ENCODE data around the gene BCL7C. TPM values are rescaled to one million over a fixed set of nuclear protein-coding genes. Genes with fewer than 3 reads are reported as not detected.

The BCL7C gene
- total RNA-seq, 1 donor: 15.1 TPM

- peak; percentile 93 to 99 (median 98) for DNase-seq (ENCODE audit: low read depth in 2 of 3, low spot score in 2 of 3)
Measured at GRCh38 chr16:30922960-30923535, 29.2 kb upstream of the BCL7C start.

GRCh38 chr16:30922420-30922959 lies 28.6 kb upstream of the BCL7C start:
- peak in 2 of 3 donors; percentile 100 for DNase-seq (ENCODE audit: low read depth in 2 of 3, low spot score in 2 of 3)

GRCh38 chr16:30921748-30922419 lies 28.0 kb upstream of the BCL7C start:
- DNase-seq (ENCODE audit: low read depth in 2 of 3, low spot score in 2 of 3): peak in 2 of 3 donors; percentile 91 to 96

GRCh38 chr16:30921459-30921747 lies 27.5 kb upstream of the BCL7C start:
- no peak for DNase-seq (ENCODE audit: low read depth in 2 of 3, low spot score in 2 of 3)

- peak in 1 of 3 donors; percentile 17 for DNase-seq (ENCODE audit: low read depth in 2 of 3, low spot score in 2 of 3)
Measured at GRCh38 chr16:30920891-30921290, 27.0 kb upstream of the BCL7C start.

GRCh38 chr16:30918614-30919013 lies 24.7 kb upstream of the BCL7C start:
- DNase-seq (ENCODE audit: low read depth in 2 of 3, low spot score in 2 of 3): no peak

- DNase-seq (ENCODE audit: low read depth in 2 of 3, low spot score in 2 of 3): no peak
Measured at GRCh38 chr16:30914830-30915229, 21.0 kb upstream of the BCL7C start.

- DNase-seq (ENCODE audit: low read depth in 2 of 3, low spot score in 2 of 3): no peak
Measured at GRCh38 chr16:30912794-30913412, 19.0 kb upstream of the BCL7C start.

GRCh38 chr16:30910427-30911029 lies 16.7 kb upstream of the BCL7C start:
- DNase-seq (ENCODE audit: low read depth in 2 of 3, low spot score in 2 of 3): no peak

- no peak for DNase-seq (ENCODE audit: low read depth in 2 of 3, low spot score in 2 of 3)
Measured at GRCh38 chr16:30907064-30907463, 13.2 kb upstream of the BCL7C start.

GRCh38 chr16:30904114-30904780 lies 10.4 kb upstream of the BCL7C start:
- DNase-seq (ENCODE audit: low read depth in 2 of 3, low spot score in 2 of 3): peak in 2 of 3 donors; percentile 37 to 44

GRCh38 chr16:30903596-30903995 lies 9.7 kb upstream of the BCL7C start:
- DNase-seq (ENCODE audit: low read depth in 2 of 3, low spot score in 2 of 3): peak in 2 of 3 donors; percentile 55 to 70

GRCh38 chr16:30903002-30903401 lies 9.1 kb upstream of the BCL7C start:
- DNase-seq (ENCODE audit: low read depth in 2 of 3, low spot score in 2 of 3): peak in 2 of 3 donors; percentile 13 to 22

GRCh38 chr16:30902029-30902972 lies 8.4 kb upstream of the BCL7C start:
- DNase-seq (ENCODE audit: low read depth in 2 of 3, low spot score in 2 of 3): peak in 2 of 3 donors; percentile 69 to 74

GRCh38 chr16:30901201-30902028 lies 7.5 kb upstream of the BCL7C start:
- peak in 2 of 3 donors; percentile 14 to 18 for DNase-seq (ENCODE audit: low read depth in 2 of 3, low spot score in 2 of 3)

- DNase-seq (ENCODE audit: low read depth in 2 of 3, low spot score in 2 of 3): no peak
Measured at GRCh38 chr16:30900588-30900987, 6.7 kb upstream of the BCL7C start.

GRCh38 chr16:30899794-30900193 lies 5.9 kb upstream of the BCL7C start:
- no peak for DNase-seq (ENCODE audit: low read depth in 2 of 3, low spot score in 2 of 3)

GRCh38 chr16:30896889-30897733 lies 3.2 kb upstream of the BCL7C start:
- DNase-seq (ENCODE audit: low read depth in 2 of 3, low spot score in 2 of 3): peak; percentile 70 to 89 (median 87)
